Mesenchymal stem cell (in vitro differentiated cells and primary cell): ENCODE data around the gene METTL26.

ENCODE experiments used
- DNase-seq: peaks from one replicate; pipeline ENCODE4 v3.0.0-alpha.2; 2013
- H2AFZ ChIP-seq: one replicate; pipeline ENCODE4 v1.6.1; 2013; ENCODE audit warnings: low read depth, mild to moderate bottlenecking, control low read depth, inconsistent platforms, low read length, moderate library complexity
- H2AK5ac ChIP-seq: 2 replicates; pipeline ENCODE4 v1.6.1; 2013; ENCODE audit warnings: low read length, moderate library complexity, mild to moderate bottlenecking, inconsistent platforms; ENCODE audit not compliant: severe bottlenecking
- H2BK120ac ChIP-seq: one replicate; pipeline ENCODE4 v1.6.1; 2013; ENCODE audit warnings: low read depth, mild to moderate bottlenecking, inconsistent platforms, low read length, moderate library complexity
- H2BK12ac ChIP-seq, 2 experiments: one replicate each; pipeline ENCODE4 v1.6.1; 2013; ENCODE audit warnings: inconsistent platforms in 2 of 2, low read length in 2 of 2, mild to moderate bottlenecking in 2 of 2, moderate library complexity in 2 of 2, control low read depth in 1 of 2
- H2BK15ac ChIP-seq: one replicate; pipeline ENCODE4 v1.6.1; 2013; ENCODE audit warnings: mild to moderate bottlenecking, low read depth, inconsistent platforms; ENCODE audit not compliant: poor library complexity, severe bottlenecking
- H2BK5ac ChIP-seq: 2 replicates; pipeline ENCODE4 v1.6.1; 2013; ENCODE audit warnings: low read depth, mild to moderate bottlenecking, low read length, control low read depth, inconsistent platforms; ENCODE audit not compliant: poor library complexity, severe bottlenecking
- H3K14ac ChIP-seq, 2 experiments: one replicate each; pipeline ENCODE4 v1.6.1; 2013; ENCODE audit warnings: inconsistent platforms in 2 of 2, low read length in 2 of 2, control low read depth in 1 of 2, mild to moderate bottlenecking in 1 of 2, moderate library complexity in 1 of 2
- H3K18ac ChIP-seq, 2 experiments: one replicate each; pipeline ENCODE4 v1.6.1; 2013; ENCODE audit warnings: inconsistent platforms in 2 of 2, low read length in 2 of 2, control low read depth in 1 of 2, low read depth in 1 of 2, mild to moderate bottlenecking in 1 of 2
- H3K23ac ChIP-seq, 2 experiments: one replicate each; pipeline ENCODE4 v1.6.1; 2013; ENCODE audit warnings: inconsistent platforms in 2 of 2, low read length in 2 of 2, mild to moderate bottlenecking in 2 of 2, moderate library complexity in 2 of 2, control low read depth in 1 of 2
- H3K27ac ChIP-seq: 2 replicates; pipeline ENCODE4 v1.5.1; 2013; ENCODE audit warnings: mild to moderate bottlenecking, moderate library complexity, low read length, control low read depth, inconsistent platforms; ENCODE audit not compliant: poor library complexity, severe bottlenecking
- H3K27me3 ChIP-seq, 2 experiments: 2 replicates each; pipeline versions ENCODE4 v1.6.1 to v1.7.0; 2013; ENCODE audit warnings: low read length in 2 of 2, mild to moderate bottlenecking in 2 of 2, moderate library complexity in 2 of 2, control low read depth in 1 of 2, inconsistent platforms in 1 of 2; ENCODE audit not compliant: control insufficient read depth in 1 of 2, insufficient read depth in 1 of 2
- H3K36me3 ChIP-seq, 2 experiments: 2 replicates each; pipeline versions ENCODE4 v1.6.1 to v1.7.0; 2013; ENCODE audit warnings: low read length in 2 of 2, control low read depth in 1 of 2, inconsistent platforms in 1 of 2, low read depth in 1 of 2, mild to moderate bottlenecking in 1 of 2; ENCODE audit not compliant: insufficient read depth in 2 of 2, control insufficient read depth in 1 of 2
- H3K4ac ChIP-seq, 2 experiments: one replicate each; pipeline ENCODE4 v1.6.1; 2013; ENCODE audit warnings: inconsistent platforms in 2 of 2, low read length in 2 of 2, mild to moderate bottlenecking in 2 of 2, moderate library complexity in 2 of 2, control low read depth in 1 of 2, low read depth in 1 of 2
- H3K4me1 ChIP-seq: 2 replicates; pipeline ENCODE4 v1.6.1; 2013; ENCODE audit warnings: low read depth, low read length, control low read depth; ENCODE audit not compliant: control insufficient read depth, insufficient read depth
- H3K4me2 ChIP-seq: 2 replicates; pipeline ENCODE4 v1.6.1; 2013; ENCODE audit warnings: low read length, mild to moderate bottlenecking, inconsistent platforms; ENCODE audit not compliant: poor library complexity, severe bottlenecking
- H3K4me3 ChIP-seq, 2 experiments: 2 replicates each; pipeline versions ENCODE4 v1.5.1 to v1.7.0; 2013; ENCODE audit warnings: low read length in 2 of 2, mild to moderate bottlenecking in 2 of 2, control low read depth in 1 of 2, low read depth in 1 of 2; ENCODE audit not compliant: insufficient read depth in 1 of 2
- H3K79me1 ChIP-seq: replicated peaks from 2 replicates; pipeline ENCODE4 v1.6.1; 2013; ENCODE audit warnings: mild to moderate bottlenecking, control low read depth, low read length, inconsistent platforms; ENCODE audit not compliant: poor library complexity, severe bottlenecking
- H3K9ac ChIP-seq: 2 replicates; pipeline ENCODE4 v1.7.0; 2013; ENCODE audit warnings: mild to moderate bottlenecking, low read length, moderate library complexity
- H3K9me3 ChIP-seq: 2 replicates; pipeline ENCODE4 v1.7.0; 2013; ENCODE audit warnings: mild to moderate bottlenecking, low read length; ENCODE audit not compliant: control insufficient read depth
- H4K8ac ChIP-seq: one replicate; pipeline ENCODE4 v1.6.1; 2013; ENCODE audit warnings: inconsistent platforms, mild to moderate bottlenecking, low read length, moderate library complexity
- H4K91ac ChIP-seq: one replicate; pipeline ENCODE4 v1.6.1; 2013; ENCODE audit warnings: mild to moderate bottlenecking, low read length, inconsistent platforms
- WGBS: methylation state at CpG from one replicate; pipeline ENCODE4 v1.1.7; 2013; ENCODE audit warnings: mixed read lengths; 5-methylcytosine and 5-hydroxymethylcytosine counted together

METTL26 gene

DNA sequence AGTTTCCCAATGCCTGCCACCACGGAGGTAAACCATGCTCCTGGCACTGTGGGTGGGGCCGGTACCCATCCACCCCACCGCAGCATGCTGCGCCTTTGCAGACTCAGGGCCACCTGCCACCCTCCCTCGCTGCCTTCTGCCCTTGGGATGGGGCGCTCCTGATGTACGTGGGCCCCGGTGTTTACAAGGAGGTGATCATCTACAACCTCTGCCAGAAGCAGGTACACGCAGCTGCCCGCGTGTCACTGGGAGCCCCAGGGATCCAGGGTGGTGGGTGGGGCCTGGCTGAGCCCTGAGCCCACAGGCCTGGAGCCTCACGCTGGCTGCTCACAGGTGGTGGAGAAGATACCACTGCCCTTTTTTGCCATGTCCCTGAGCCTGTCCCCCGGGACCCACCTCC, 30.5 kb upstream of the METTL26 start:
- H2BK120ac ChIP-seq: no peak overlapping the region
- H3K36me3 ChIP-seq: peaks cover 25 to 54% of the 10 kb centered on the region in 2 experiments
- H2AK5ac ChIP-seq: no peak overlapping the region
- no peak overlapping the region for H2BK12ac ChIP-seq
- H3K14ac ChIP-seq: no peak overlapping the region
- 91% methylated on average over 13 of the region's 13 CpGs for WGBS
- peak overlapping the region; percentile 67 for H3K9ac ChIP-seq
- H2AFZ ChIP-seq: no peak overlapping the region
- no peak overlapping the region for H2BK15ac ChIP-seq
- H3K27ac ChIP-seq: no peak overlapping the region
- no peak overlapping the region for H3K4me3 ChIP-seq
- peaks cover 16% of the 10 kb centered on the region for H3K4me1 ChIP-seq
- no peak overlapping the region for H3K23ac ChIP-seq
- H4K8ac ChIP-seq: no peak overlapping the region
- no peak overlapping the region for H3K4me2 ChIP-seq
- no peaks in the 10 kb centered on the region for H3K9me3 ChIP-seq
- no peak overlapping the region for H2BK5ac ChIP-seq
- H3K79me1 ChIP-seq: peaks cover 18% of the 10 kb centered on the region
- no peak for DNase-seq
- H4K91ac ChIP-seq: no peak overlapping the region
- no peak overlapping the region for H3K18ac ChIP-seq
- no peak overlapping the region for H3K4ac ChIP-seq
- H3K27me3 ChIP-seq: no peaks in the 10 kb centered on the region

DNA sequence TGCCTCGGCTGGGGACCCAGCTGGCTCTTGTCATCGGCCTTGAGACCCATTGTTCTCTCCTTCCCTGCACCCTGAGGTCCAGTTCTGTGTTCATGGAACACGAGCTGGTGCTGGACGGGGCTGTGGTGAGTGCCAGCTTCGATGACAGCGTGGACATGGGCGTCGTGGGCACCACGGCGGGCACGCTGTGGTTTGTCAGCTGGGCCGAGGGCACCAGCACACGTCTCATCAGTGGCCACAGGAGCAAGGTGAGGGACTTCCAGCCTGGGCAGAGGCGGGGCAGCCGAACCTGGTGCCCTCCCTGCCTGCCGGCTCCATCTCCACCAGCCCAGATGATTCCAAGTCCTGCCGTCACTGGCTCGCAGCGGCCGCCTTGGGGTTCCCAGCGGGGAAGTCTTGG, 26.5 kb upstream of the METTL26 start:
- Histone ChIP-seq H3K4me3 (no peak overlapping the region), H3K79me1 (no peaks in the 10 kb centered on the region), H3K4ac (no peak overlapping the region), H2BK12ac (no peak overlapping the region), H3K36me3 (peaks cover 3 to 52% of the 10 kb centered on the region in 2 experiments), H3K14ac (no peak overlapping the region), H4K8ac (no peak overlapping the region), H3K4me1 (peaks cover 21% of the 10 kb centered on the region), H2BK15ac (no peak overlapping the region), H3K9ac (no peak overlapping the region), H3K27ac (no peak overlapping the region), H3K4me2 (no peak overlapping the region), H2AFZ (no peak overlapping the region), H2AK5ac (no peak overlapping the region), H2BK5ac (no peak overlapping the region), H3K23ac (no peak overlapping the region), H3K18ac (no peak overlapping the region), H2BK120ac (no peak overlapping the region), H4K91ac (no peak overlapping the region), H3K27me3 (no peaks in the 10 kb centered on the region), H3K9me3 (no peaks in the 10 kb centered on the region)
- no peak for DNase-seq
- 95% methylated on average over 21 of the region's 21 CpGs for WGBS

DNA sequence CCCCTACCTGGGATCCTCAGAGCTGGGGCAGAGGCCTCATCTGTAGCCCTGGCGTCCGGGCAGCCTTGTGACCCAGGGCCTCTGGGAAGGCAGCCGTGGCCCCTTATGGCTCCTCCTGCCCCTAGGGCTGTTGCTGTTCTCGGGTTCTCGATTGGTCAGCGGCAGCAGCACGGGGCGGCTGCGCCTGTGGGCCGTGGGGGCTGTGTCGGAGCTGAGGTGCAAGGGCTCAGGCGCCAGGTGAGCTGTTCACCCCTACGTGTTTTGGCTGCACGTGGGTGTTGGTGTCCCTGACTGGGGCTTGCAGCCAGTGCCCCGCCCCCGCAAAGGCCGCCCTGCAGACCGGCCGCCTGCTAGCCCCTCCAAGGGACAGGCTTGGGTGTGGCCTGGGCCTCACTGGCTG, 26.0 kb upstream of the METTL26 start:
- peak overlapping the region; percentile 63 for H4K91ac ChIP-seq
- H3K27ac ChIP-seq: no peak overlapping the region
- H3K27me3 ChIP-seq: no peaks in the 10 kb centered on the region
- H4K8ac ChIP-seq: no peak overlapping the region
- H3K36me3 ChIP-seq: peaks cover 3 to 57% of the 10 kb centered on the region in 2 experiments
- H3K4me2 ChIP-seq: no peak overlapping the region
- H2BK120ac ChIP-seq: no peak overlapping the region
- no peak overlapping the region for H3K4me3 ChIP-seq
- no peak overlapping the region for H3K14ac ChIP-seq
- no peaks in the 10 kb centered on the region for H3K79me1 ChIP-seq
- no peaks in the 10 kb centered on the region for H3K9me3 ChIP-seq
- WGBS: 97% methylated on average over 19 of the region's 19 CpGs
- H2BK12ac ChIP-seq: no peak overlapping the region
- H2AFZ ChIP-seq: no peak overlapping the region
- peaks cover 17% of the 10 kb centered on the region for H3K4me1 ChIP-seq
- H2BK15ac ChIP-seq: no peak overlapping the region
- H2BK5ac ChIP-seq: no peak overlapping the region
- H3K9ac ChIP-seq: no peak overlapping the region
- H3K23ac ChIP-seq: no peak overlapping the region
- no peak overlapping the region for H3K18ac ChIP-seq
- no peak overlapping the region for H3K4ac ChIP-seq
- DNase-seq: no peak
- H2AK5ac ChIP-seq: no peak overlapping the region

DNA sequence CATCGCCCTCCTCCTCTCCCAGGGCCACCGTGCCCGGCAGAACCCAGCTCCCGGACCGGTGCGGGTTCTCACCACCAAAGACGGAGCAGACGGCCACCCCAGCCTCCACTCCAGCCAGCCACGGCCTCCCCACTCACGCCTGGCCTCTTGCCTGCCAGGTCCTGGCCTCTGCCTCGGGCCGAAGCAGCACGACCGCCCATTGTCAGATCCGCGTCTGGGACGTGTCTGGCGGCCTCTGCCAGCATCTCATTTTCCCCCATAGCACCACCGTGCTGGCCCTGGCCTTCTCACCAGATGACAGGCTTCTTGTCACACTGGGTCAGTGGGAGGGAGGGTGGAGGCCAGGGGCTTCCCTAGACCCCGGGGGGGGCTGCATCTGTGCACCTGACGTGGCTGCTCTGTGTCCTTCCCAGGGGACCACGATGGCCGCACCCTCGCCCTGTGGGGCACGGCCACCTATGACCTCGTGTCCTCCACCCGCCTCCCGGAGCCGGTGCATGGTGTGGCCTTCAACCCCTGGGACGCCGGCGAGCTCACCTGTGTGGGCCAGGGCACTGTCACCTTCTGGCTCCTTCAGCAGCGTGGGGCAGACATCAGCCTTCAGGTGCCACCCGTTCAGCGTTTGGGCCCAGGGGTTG, 25.2 kb upstream of the METTL26 start:
- Histone ChIP-seq H3K27me3 (no peaks in the 10 kb centered on the region), H3K36me3 (peaks cover 3 to 59% of the 10 kb centered on the region in 2 experiments), H3K4me3 (no peak overlapping the region), H3K14ac (no peak overlapping the region), H4K8ac (peak overlapping the region; percentile 92), H2AFZ (no peak overlapping the region), H3K27ac (no peak overlapping the region), H2BK12ac (peak overlapping the region; percentile 29 to 69), H4K91ac (peak overlapping the region; percentile 64), H2BK5ac (no peak overlapping the region), H3K9me3 (no peaks in the 10 kb centered on the region), H3K79me1 (no peaks in the 10 kb centered on the region), H3K9ac (peak overlapping the region; percentile 15), H3K18ac (peak overlapping the region; percentile 15 to 64), H2AK5ac (peak overlapping the region; percentile 56), H3K4ac (peak overlapping the region in 1 of 2 experiments; percentile 31), H3K23ac (no peak overlapping the region), H2BK120ac (no peak overlapping the region), H3K4me1 (peaks cover 17% of the 10 kb centered on the region), H3K4me2 (peak overlapping the region; percentile 35), H2BK15ac (peak overlapping the region; percentile 33)
- 75% methylated on average over 33 of the region's 35 CpGs for WGBS
- DNase-seq: no peak
